ENCODE data around the gene ASCL5.

The ASCL5 gene

DNA sequence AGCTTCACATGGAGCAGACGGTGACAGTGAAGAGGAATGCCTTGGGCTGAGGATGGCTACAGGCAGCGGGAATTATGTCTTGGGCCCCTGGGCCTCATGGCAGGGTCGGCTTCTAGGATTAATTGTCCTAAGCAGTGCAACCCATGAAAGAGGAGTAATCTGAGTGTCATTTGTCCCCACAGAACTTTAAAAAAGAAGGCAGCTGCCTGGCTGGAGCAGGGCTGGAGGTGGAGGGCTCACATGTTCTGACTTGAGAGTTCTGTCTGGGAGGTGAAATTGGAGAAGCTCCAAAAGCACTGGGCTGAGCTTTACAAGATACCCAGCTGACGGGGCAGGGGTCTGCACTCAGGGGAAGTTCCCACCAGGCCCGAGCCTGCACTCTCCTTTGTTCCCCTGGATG, 37.4 kb downstream of the ASCL5 start:
- Histone ChIP-seq H3K9me2 (replicated peaks; ENCODE audit: low read depth, low read length) (no peaks in the 10 kb centered on the region), H4K20me1 (ENCODE audit: insufficient read depth, low read length, poor library complexity, severe bottlenecking) (no peaks in the 10 kb centered on the region), H3K27me3 (ENCODE audit: insufficient read depth, low read length, poor library complexity, severe bottlenecking) (no peaks in the 10 kb centered on the region), H3K9me3 (ENCODE audit: insufficient read depth, low read depth, low read length) (no peaks in the 10 kb centered on the region), H3K36me3 (ENCODE audit: insufficient read depth, low read length) (no peaks in the 10 kb centered on the region), H3F3A (ENCODE audit: low read depth) (no peaks in the 10 kb centered on the region), H3K4me3 (ENCODE audit: low read length, poor library complexity, severe bottlenecking) (no peak overlapping the region), H3K79me2 (ENCODE audit: insufficient read depth, low read length) (no peaks in the 10 kb centered on the region), H2AFZ (ENCODE audit: low read length) (no peak overlapping the region), H3K4me2 (ENCODE audit: low read depth, low read length, poor library complexity, severe bottlenecking) (no peak overlapping the region), H3K9ac (ENCODE audit: low read depth, low read length, poor library complexity, severe bottlenecking) (no peak overlapping the region), H3K4me1 (ENCODE audit: insufficient read depth, low read length, poor library complexity, severe bottlenecking) (no peaks in the 10 kb centered on the region)
- TF ChIP-seq EZH2phosphoT487 (IDR thresholded peaks at IDR 0.05; ENCODE audit: borderline replicate concordance) = no peak
- TF ChIP-seq, protein P1, sequence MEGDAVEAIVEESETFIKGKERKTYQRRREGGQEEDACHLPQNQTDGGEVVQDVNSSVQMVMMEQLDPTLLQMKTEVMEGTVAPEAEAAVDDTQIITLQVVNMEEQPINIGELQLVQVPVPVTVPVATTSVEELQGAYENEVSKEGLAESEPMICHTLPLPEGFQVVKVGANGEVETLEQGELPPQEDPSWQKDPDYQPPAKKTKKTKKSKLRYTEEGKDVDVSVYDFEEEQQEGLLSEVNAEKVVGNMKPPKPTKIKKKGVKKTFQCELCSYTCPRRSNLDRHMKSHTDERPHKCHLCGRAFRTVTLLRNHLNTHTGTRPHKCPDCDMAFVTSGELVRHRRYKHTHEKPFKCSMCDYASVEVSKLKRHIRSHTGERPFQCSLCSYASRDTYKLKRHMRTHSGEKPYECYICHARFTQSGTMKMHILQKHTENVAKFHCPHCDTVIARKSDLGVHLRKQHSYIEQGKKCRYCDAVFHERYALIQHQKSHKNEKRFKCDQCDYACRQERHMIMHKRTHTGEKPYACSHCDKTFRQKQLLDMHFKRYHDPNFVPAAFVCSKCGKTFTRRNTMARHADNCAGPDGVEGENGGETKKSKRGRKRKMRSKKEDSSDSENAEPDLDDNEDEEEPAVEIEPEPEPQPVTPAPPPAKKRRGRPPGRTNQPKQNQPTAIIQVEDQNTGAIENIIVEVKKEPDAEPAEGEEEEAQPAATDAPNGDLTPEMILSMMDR (conservative IDR thresholded peaks at IDR 0.05; ENCODE audit: low read length) = no peak

DNA sequence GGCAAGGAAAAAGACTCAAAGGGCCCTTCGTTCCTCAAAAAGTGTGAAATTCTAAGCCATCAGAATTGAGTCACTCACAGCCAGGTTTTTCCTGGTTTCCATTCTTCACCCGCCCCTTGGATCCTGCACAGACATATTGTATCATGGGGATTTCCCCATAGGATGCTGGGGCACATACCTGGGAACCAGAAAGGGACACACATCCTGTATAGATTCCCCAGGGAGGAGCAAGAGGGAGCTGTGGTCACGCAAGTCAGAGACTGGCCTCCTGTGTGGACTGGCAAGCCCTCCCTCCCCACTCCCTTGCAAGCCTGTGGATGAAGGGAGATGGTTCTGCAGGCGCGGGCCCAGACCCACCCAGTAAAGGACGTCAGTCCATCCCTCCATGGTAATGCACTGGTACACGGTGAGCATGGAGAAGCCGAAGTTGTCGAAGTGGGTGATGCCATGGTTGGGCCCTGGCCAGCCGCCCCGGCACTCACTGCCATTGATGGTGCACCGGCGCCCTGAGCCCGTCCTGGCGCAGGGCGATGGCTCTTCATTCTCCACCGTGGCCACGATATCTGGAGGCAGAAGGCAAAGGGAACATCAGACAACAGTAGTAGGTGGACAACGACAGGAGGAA, 38.0 kb downstream of the ASCL5 start:
- H3F3A ChIP-seq (ENCODE audit: low read depth) = no peaks in the 10 kb centered on the region
- H4K20me1 ChIP-seq (ENCODE audit: insufficient read depth, low read length, poor library complexity, severe bottlenecking) = no peaks in the 10 kb centered on the region
- H3K79me2 ChIP-seq (ENCODE audit: insufficient read depth, low read length) = no peaks in the 10 kb centered on the region
- H3K9me3 ChIP-seq (ENCODE audit: insufficient read depth, low read depth, low read length) = no peaks in the 10 kb centered on the region
- no peak overlapping the region for H3K4me2 ChIP-seq (ENCODE audit: low read depth, low read length, poor library complexity, severe bottlenecking)
- no peaks in the 10 kb centered on the region for H3K4me1 ChIP-seq (ENCODE audit: insufficient read depth, low read length, poor library complexity, severe bottlenecking)
- H3K27me3 ChIP-seq (ENCODE audit: insufficient read depth, low read length, poor library complexity, severe bottlenecking) = no peaks in the 10 kb centered on the region
- H3K9me2 ChIP-seq (replicated peaks; ENCODE audit: low read depth, low read length) = no peaks in the 10 kb centered on the region
- H3K4me3 ChIP-seq (ENCODE audit: low read length, poor library complexity, severe bottlenecking) = no peak overlapping the region
- H3K9ac ChIP-seq (ENCODE audit: low read depth, low read length, poor library complexity, severe bottlenecking) = no peak overlapping the region
- H3K36me3 ChIP-seq (ENCODE audit: insufficient read depth, low read length) = no peaks in the 10 kb centered on the region
- no peak overlapping the region for H2AFZ ChIP-seq (ENCODE audit: low read length)
- TF ChIP-seq, protein P1 (conservative IDR thresholded peaks at IDR 0.05; ENCODE audit: low read length) = no peak
- TF ChIP-seq EZH2phosphoT487 (IDR thresholded peaks at IDR 0.05; ENCODE audit: borderline replicate concordance) = no peak

DNA sequence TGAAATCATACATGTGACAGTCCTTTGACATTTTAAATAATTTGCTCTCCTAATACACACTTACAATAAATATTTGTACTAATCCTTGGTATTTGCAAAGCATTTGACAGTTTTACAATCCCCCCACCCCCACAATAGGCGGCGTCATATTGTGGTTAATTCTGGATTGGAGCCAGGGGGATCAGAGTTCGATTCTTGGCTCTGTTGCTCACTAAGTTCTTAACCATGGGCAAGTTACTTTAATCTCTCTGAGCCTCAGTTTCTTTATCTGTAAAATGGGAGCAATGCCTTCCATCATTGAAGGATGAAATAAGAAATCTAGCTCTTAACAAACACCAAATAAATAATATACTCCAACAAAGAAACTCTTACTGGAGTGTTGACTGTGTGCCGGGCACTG, 38.6 kb downstream of the ASCL5 start:
- H3K4me3 ChIP-seq (ENCODE audit: low read length, poor library complexity, severe bottlenecking) = no peak overlapping the region
- no peaks in the 10 kb centered on the region for H3K9me3 ChIP-seq (ENCODE audit: insufficient read depth, low read depth, low read length)
- no peak for TF ChIP-seq EZH2phosphoT487 (IDR thresholded peaks at IDR 0.05; ENCODE audit: borderline replicate concordance)
- TF ChIP-seq, protein P1 (conservative IDR thresholded peaks at IDR 0.05; ENCODE audit: low read length) = no peak
- no peaks in the 10 kb centered on the region for H3K9me2 ChIP-seq (replicated peaks; ENCODE audit: low read depth, low read length)
- H3K9ac ChIP-seq (ENCODE audit: low read depth, low read length, poor library complexity, severe bottlenecking) = no peak overlapping the region
- no peak overlapping the region for H3K4me2 ChIP-seq (ENCODE audit: low read depth, low read length, poor library complexity, severe bottlenecking)
- no peaks in the 10 kb centered on the region for H3K36me3 ChIP-seq (ENCODE audit: insufficient read depth, low read length)
- H3K4me1 ChIP-seq (ENCODE audit: insufficient read depth, low read length, poor library complexity, severe bottlenecking) = no peaks in the 10 kb centered on the region
- no peaks in the 10 kb centered on the region for H3F3A ChIP-seq (ENCODE audit: low read depth)
- H3K27me3 ChIP-seq (ENCODE audit: insufficient read depth, low read length, poor library complexity, severe bottlenecking) = no peaks in the 10 kb centered on the region
- no peaks in the 10 kb centered on the region for H4K20me1 ChIP-seq (ENCODE audit: insufficient read depth, low read length, poor library complexity, severe bottlenecking)
- no peaks in the 10 kb centered on the region for H3K79me2 ChIP-seq (ENCODE audit: insufficient read depth, low read length)
- H2AFZ ChIP-seq (ENCODE audit: low read length) = no peak overlapping the region

Data from Loucy (cell line).